ENCODE data around the gene PPP1R1B.

- TF ChIP-seq EZH2 (IDR thresholded peaks at IDR 0.05; ENCODE audit: low read length), result no peak
- TF ChIP-seq, protein P1, sequence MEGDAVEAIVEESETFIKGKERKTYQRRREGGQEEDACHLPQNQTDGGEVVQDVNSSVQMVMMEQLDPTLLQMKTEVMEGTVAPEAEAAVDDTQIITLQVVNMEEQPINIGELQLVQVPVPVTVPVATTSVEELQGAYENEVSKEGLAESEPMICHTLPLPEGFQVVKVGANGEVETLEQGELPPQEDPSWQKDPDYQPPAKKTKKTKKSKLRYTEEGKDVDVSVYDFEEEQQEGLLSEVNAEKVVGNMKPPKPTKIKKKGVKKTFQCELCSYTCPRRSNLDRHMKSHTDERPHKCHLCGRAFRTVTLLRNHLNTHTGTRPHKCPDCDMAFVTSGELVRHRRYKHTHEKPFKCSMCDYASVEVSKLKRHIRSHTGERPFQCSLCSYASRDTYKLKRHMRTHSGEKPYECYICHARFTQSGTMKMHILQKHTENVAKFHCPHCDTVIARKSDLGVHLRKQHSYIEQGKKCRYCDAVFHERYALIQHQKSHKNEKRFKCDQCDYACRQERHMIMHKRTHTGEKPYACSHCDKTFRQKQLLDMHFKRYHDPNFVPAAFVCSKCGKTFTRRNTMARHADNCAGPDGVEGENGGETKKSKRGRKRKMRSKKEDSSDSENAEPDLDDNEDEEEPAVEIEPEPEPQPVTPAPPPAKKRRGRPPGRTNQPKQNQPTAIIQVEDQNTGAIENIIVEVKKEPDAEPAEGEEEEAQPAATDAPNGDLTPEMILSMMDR (optimal IDR thresholded peaks at IDR 0.05 in 1 of 3, IDR thresholded peaks at IDR 0.05 in 1 of 3, conservative IDR thresholded peaks at IDR 0.05 in 1 of 3; ENCODE audit: extremely low read depth in 1 of 3, insufficient read depth in 2 of 3, low read length in 3 of 3), result no peak
These were observed 45.0 kb upstream of the PPP1R1B start for GRCh38 chr17:39581759-39582085.
